Endothelial cell of umbilical vein (primary cell): ENCODE results near the gene MRE11. TPM values are rescaled to one million over a fixed set of nuclear protein-coding genes. Genes with fewer than 3 reads are reported as not detected.

Experiments used
- BruUV-seq: library from RNA; stranded (reverse); fragments of 400-500 nt; replicated peaks from 2 replicates; lab custom pipeline; 2021; lab: Mats Ljungman, UMichigan
- CTCF ChIA-PET: fragments of 300-600, 350-600 bp; sonication (Branson Sonifier 250); formaldehyde crosslinking; loops from one replicate; lab custom pipeline; 2021; ENCODE audit warnings: antibody characterized with exemption, inconsistent platforms; lab: Charles Lee
- POLR2A ChIA-PET: fragments of 300-600, 350-600 bp; sonication (Branson Sonifier 250); formaldehyde crosslinking; loops from one replicate; lab custom pipeline; 2021; ENCODE audit warnings: antibody characterized with exemption, inconsistent platforms; lab: Charles Lee
- DNase-seq: peaks from one replicate; pipeline ENCODE4 v3.0.0-alpha.2; 2011; ENCODE audit warnings: low read depth, low spot score
- FAIRE-seq: peaks from 2 replicates; lab custom pipeline; 2011; peaks lifted over from hg19 to GRCh38; lab: Jason Lieb, UNC
- H2AFZ ChIP-seq: 2 replicates; pipeline ENCODE4 v1.6.0; 2012; ENCODE audit warnings: low read depth, low read length, control low read depth, inconsistent platforms
- H3K27ac ChIP-seq: 2 replicates; pipeline ENCODE4 v1.5.1; 2011; ENCODE audit warnings: low read depth, mild to moderate bottlenecking, control low read depth, low read length, moderate library complexity; ENCODE audit not compliant: insufficient read depth
- H3K27me3 ChIP-seq, 2 experiments: 2 replicates each; pipeline versions ENCODE4 v1.6.0 to v1.6.1; 2011; ENCODE audit warnings: low read length in 2 of 2, mixed read lengths in 1 of 2; ENCODE audit not compliant: control insufficient read depth in 2 of 2, insufficient read depth in 2 of 2
- H3K36me3 ChIP-seq, 2 experiments: 2 replicates in 1 of 2; 3 replicates in 1 of 2; pipeline ENCODE4 v1.5.1; 2011; ENCODE audit warnings: low read length in 2 of 2, mild to moderate bottlenecking in 1 of 2, moderate library complexity in 1 of 2; ENCODE audit not compliant: control insufficient read depth in 2 of 2, insufficient read depth in 2 of 2; ENCODE audit errors: extremely low read depth in 1 of 2
- H3K4me1 ChIP-seq: 3 replicates; pipeline ENCODE4 v1.5.1; 2011; ENCODE audit warnings: mild to moderate bottlenecking, low read length; ENCODE audit not compliant: control insufficient read depth, insufficient read depth; ENCODE audit errors: extremely low read depth
- H3K4me2 ChIP-seq: 2 replicates; pipeline ENCODE4 v1.6.1; 2011; ENCODE audit warnings: low read length, control low read depth, mixed read lengths; ENCODE audit not compliant: insufficient read depth
- H3K4me3 ChIP-seq, 3 experiments: fragments of 200-600 bp in 1 of 3; sonication (generic), shearing (Covaris generic) in 1 of 3; replicated peaks in 1 of 3; 2 replicates each; pipeline ENCODE4 v1.5.1; 2011 to 2016; ENCODE audit warnings: control low read depth in 3 of 3, low read length in 3 of 3, mild to moderate bottlenecking in 2 of 3, inconsistent platforms in 1 of 3, low read depth in 1 of 3, moderate library complexity in 1 of 3; ENCODE audit not compliant: insufficient read depth in 1 of 3
- H3K79me2 ChIP-seq: 2 replicates; pipeline ENCODE4 v1.6.0; 2012; ENCODE audit warnings: low read length, inconsistent platforms; ENCODE audit not compliant: control insufficient read depth, insufficient read depth
- H3K9ac ChIP-seq: replicated peaks from 2 replicates; pipeline ENCODE3; 2011; ENCODE audit warnings: low read length, control low read depth; ENCODE audit not compliant: insufficient read depth; ENCODE audit errors: extremely low read depth
- H3K9me1 ChIP-seq: replicated peaks from 3 replicates; pipeline ENCODE4 v1.6.0; 2011; ENCODE audit warnings: mild to moderate bottlenecking, low read length; ENCODE audit not compliant: control insufficient read depth, insufficient read depth; ENCODE audit errors: extremely low read depth
- H3K9me3 ChIP-seq: replicated peaks from 2 replicates; pipeline ENCODE4 v1.5.1; 2012; ENCODE audit warnings: low read length, inconsistent platforms; ENCODE audit not compliant: control insufficient read depth, insufficient read depth
- H4K20me1 ChIP-seq: replicated peaks from 2 replicates; pipeline ENCODE3; 2011; ENCODE audit warnings: mild to moderate bottlenecking, low read length; ENCODE audit not compliant: control insufficient read depth, insufficient read depth; ENCODE audit errors: extremely low read depth
- CTCF ChIP-seq, 2 donors: IDR thresholded peaks; 1 replicate in 1 of 2; 2 replicates in 1 of 2; pipeline ENCODE4 v1.5.1; 2011; ENCODE audit warnings: low read length in 2 of 2, mild to moderate bottlenecking in 2 of 2, moderate library complexity in 2 of 2, control low read depth in 1 of 2, inconsistent platforms in 1 of 2, low read depth in 1 of 2; ENCODE audit not compliant: insufficient read depth in 1 of 2; ENCODE audit errors: extremely low read depth in 1 of 2
- EZH2 ChIP-seq: IDR thresholded peaks from 2 replicates; pipeline ENCODE4 v1.6.1; 2012; ENCODE audit warnings: borderline replicate concordance, low read depth, mild to moderate bottlenecking, moderate library complexity, low read length, inconsistent platforms; ENCODE audit not compliant: severe bottlenecking
- FOS ChIP-seq: IDR thresholded peaks from 2 replicates; pipeline ENCODE4 v1.6.1; 2011; ENCODE audit warnings: mild to moderate bottlenecking, low read length, moderate library complexity, borderline replicate concordance; ENCODE audit not compliant: insufficient read depth
- GATA2 ChIP-seq: IDR thresholded peaks from 2 replicates; pipeline ENCODE4 v1.7.0; 2011; ENCODE audit warnings: low read depth, mild to moderate bottlenecking, moderate library complexity, mixed read lengths, low read length; ENCODE audit not compliant: insufficient read length, insufficient read depth
- POLR2A ChIP-seq: IDR thresholded peaks from 2 replicates; pipeline ENCODE4 v1.6.1; 2012; ENCODE audit warnings: low read depth, mild to moderate bottlenecking, control low read depth, low read length
- POLR2AphosphoS5 ChIP-seq: IDR thresholded peaks from 2 replicates; pipeline ENCODE4 v1.6.1; 2012; ENCODE audit warnings: low read depth, mild to moderate bottlenecking, control low read depth, low read length, moderate library complexity; ENCODE audit not compliant: insufficient read depth
- dilution Hi-C: fragments of 300-500 bp; cut with MboI; formaldehyde crosslinking; loops from one replicate; pipeline ENCODE4 v1.15.0; 2019; ENCODE audit warnings: low sequenced_read_pairs; ENCODE audit not compliant: extremely low pct_ligation_motif_present
- intact Hi-C: fragments of 100-400 bp; cut with micrococcal nuclease; formaldehyde crosslinking; loops from one replicate; pipeline ENCODE4 v1.10.0; 2022
- polyA plus RNA-seq, 4 experiments: library from polyadenylated mRNA; depleted of rRNA in 3 of 4; stranded (reverse) in 3 of 4; unstranded in 1 of 4; fragments of >200 nt; gene quantifications; 2 replicates each; pipeline versions ENCODE4 v1.2.1 to v1.2.3, GENCODE V29; 2011 to 2012; ENCODE audit warnings: missing spikeins in 1 of 4
- total RNA-seq: library from RNA; stranded (reverse); gene quantifications from 2 replicates; pipeline ENCODE4 v1.2.3, GENCODE V29; 2021
- TF ChIP-seq, protein P1 (sequence below): IDR thresholded peaks from 2 replicates; pipeline ENCODE4 v1.6.1; 2011; ENCODE audit not compliant: insufficient read depth, insufficient read length

Gene MRE11
- total and polyA plus RNA-seq, 2 donors (not counting 3 experiments of a cell fraction or from before 2014, with no cell fraction given): 4.5 to 22.0 TPM

DNA sequence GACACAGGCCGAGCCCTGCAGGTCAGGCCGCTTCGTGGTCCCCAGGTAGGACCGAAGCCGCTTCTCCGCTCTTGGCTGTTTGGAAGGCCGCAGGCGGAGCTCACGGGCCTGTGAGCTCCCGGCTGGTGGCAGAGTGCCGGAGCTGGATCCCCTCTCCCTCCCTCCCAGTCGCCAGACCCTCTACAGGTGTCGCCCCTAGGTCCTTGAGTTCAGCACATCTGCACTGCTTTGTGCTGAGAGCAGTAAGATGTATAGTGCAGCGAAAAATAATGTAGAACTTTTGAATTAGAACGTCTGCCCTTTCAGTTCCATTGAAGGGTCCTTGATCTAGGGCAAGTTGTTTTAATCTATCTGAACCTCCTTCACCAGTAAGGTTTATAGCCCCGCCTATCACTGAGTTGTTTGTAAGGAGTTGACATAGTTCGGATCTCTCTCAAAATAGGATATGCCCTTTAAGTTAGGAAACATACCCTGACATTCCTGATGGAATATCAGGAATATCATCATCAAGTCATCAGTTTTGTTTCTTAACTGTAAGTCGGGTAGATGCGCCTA lies 559 bp upstream of the MRE11 start:
- dilution Hi-C loops: no loop called here
- H3K9me3 ChIP-seq: no peaks in the 10 kb centered on the region
- peak overlapping the region; percentile 76 for H3K9ac ChIP-seq
- peak overlapping the region; percentile 56 for H3K27ac ChIP-seq
- H3K4me1 ChIP-seq: peaks cover 16% of the 10 kb centered on the region
- ChIA-PET POLR2A (interaction anchor here (1.0 kb wide), 2 partner anchors 710 to 755 kb away, joined by 3 read pairs; partner anchors contain the start of gene MED17), CTCF (interaction anchor here (1.0 to 2.7 kb wide), 3 partner anchors 11 to 599 kb away, joined by 3 to 14 read pairs (median 9); no protein-coding TSS in a partner anchor)
- H3K4me3 ChIP-seq: peak overlapping the region; percentile 68 to 91 (median 85)
- FAIRE-seq (peak; percentile 52), DNase-seq (no peak)
- no peaks in the 10 kb centered on the region for H4K20me1 ChIP-seq
- H3K36me3 ChIP-seq: peaks cover 3 to 11% of the 10 kb centered on the region in 2 experiments
- H3K9me1 ChIP-seq: no peaks in the 10 kb centered on the region
- peak overlapping the region; percentile 85 for H2AFZ ChIP-seq
- H3K4me2 ChIP-seq: peak overlapping the region; percentile 96
- peaks cover 15% of the 10 kb centered on the region for H3K79me2 ChIP-seq
- intact Hi-C loops: loop anchor here (5.0 to 10.0 kb wide), 3 partner anchors 699 to 1297 kb away; partner anchors contain the start of genes C11orf54, SLC36A4 and TAF1D
- TF ChIP-seq EZH2: no peak
- TF ChIP-seq FOS: no peak
- no peak for TF ChIP-seq CTCF (IDR thresholded peaks at IDR 0.05; ENCODE audit: extremely low read depth in 1 of 2, insufficient read depth in 1 of 2, low read depth in 1 of 2, low read length in 2 of 2)
- TF ChIP-seq GATA2: no peak
- no peak for TF ChIP-seq POLR2AphosphoS5
- TF ChIP-seq POLR2A: no peak
- TF ChIP-seq, protein P1, sequence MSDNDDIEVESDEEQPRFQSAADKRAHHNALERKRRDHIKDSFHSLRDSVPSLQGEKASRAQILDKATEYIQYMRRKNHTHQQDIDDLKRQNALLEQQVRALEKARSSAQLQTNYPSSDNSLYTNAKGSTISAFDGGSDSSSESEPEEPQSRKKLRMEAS: no peak
- BruUV-seq: TSS peak; percentile 75
- no peaks in the 10 kb centered on the region for H3K27me3 ChIP-seq
